Progenitor cell of endocrine pancreas (in vitro differentiated cells): Measurements from ENCODE around the gene CNIH3. TPM values are rescaled to one million over a fixed set of nuclear protein-coding genes. Genes with fewer than 3 reads are reported as not detected.

Source experiments
- DNase-seq: peaks from one replicate; pipeline ENCODE4 v3.0.0; 2021; ENCODE audit warnings: low spot score; ENCODE audit not compliant: unreplicated experiment
- H3K27ac Mint-ChIP-seq: 2 replicates; pipeline ENCODE4 v1.8.0; 2021; ENCODE audit warnings: mild to moderate bottlenecking, moderate library complexity, mixed read lengths
- H3K27me3 Mint-ChIP-seq: 2 replicates; pipeline ENCODE4 v1.8.0; 2021; ENCODE audit warnings: mixed read lengths
- H3K36me3 Mint-ChIP-seq: 2 replicates; pipeline ENCODE4 v1.8.0; 2022; ENCODE audit warnings: mixed read lengths; ENCODE audit not compliant: insufficient read depth
- H3K4me1 Mint-ChIP-seq: 2 replicates; pipeline ENCODE4 v1.8.0; 2021; ENCODE audit warnings: low read depth, mixed read lengths
- H3K4me3 Mint-ChIP-seq: 2 replicates; pipeline ENCODE4 v1.8.0; 2021; ENCODE audit warnings: low read depth, mild to moderate bottlenecking, moderate library complexity, mixed read lengths
- H3K9me3 Mint-ChIP-seq: 2 replicates; pipeline ENCODE4 v1.8.0; 2021; ENCODE audit warnings: low read depth, mixed read lengths
- total RNA-seq: library from RNA; stranded (reverse); gene quantifications from 2 replicates; pipeline ENCODE4 v1.2.1, GENCODE V29; 2021
- TF ChIP-seq, protein P1 (sequence below): fragments of 200-600 bp; sonication (generic); IDR thresholded peaks from one replicate; pipeline ENCODE4 v1.5.0; 2021; ENCODE audit warnings: antibody characterized with exemption, mild to moderate bottlenecking; ENCODE audit not compliant: unreplicated experiment

The CNIH3 gene
- total RNA-seq, 1 donor from 2014 or later, result 3.2 TPM

DNA sequence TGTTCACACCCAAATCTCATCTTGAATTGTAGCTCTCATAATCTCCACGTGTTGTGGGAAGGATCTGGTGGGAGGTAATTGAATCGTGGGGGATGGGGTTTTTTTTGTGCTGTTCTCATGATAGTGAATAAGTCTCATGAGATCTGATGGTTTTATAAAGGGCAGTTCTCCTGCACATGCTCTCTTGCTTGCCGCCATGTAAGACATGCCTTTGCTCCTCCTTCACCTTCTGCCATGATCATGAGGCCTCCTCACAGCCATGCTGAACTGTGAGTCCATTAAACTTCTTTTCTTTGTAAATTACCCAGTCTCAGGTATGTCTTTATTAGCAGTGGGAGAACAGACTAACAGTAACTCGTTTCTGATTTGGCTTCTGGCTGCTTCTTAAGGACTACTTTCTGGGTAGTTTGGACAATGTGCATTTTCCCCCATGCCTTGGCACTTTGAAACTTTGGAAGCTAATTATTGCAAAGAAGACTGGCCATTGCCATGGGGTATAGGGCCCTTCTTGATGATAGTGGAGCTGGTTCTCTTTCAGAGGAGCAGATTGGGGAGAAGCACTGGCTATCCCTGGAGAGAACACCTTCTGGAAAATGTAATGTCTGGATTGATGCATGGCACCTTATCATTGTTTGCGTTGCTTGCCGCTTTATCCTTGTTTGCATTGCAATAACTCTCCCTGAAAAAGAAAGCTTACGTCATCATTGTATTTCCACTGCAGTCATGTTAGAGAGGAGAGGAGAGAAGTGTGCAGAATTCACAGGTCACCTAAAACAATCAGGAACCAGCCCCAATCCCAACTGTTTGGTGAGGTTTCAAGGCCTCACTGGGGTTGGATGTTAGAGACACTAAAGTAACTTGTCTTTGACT, 5.9 kb downstream of the CNIH3 start:
- TF ChIP-seq, protein P1, sequence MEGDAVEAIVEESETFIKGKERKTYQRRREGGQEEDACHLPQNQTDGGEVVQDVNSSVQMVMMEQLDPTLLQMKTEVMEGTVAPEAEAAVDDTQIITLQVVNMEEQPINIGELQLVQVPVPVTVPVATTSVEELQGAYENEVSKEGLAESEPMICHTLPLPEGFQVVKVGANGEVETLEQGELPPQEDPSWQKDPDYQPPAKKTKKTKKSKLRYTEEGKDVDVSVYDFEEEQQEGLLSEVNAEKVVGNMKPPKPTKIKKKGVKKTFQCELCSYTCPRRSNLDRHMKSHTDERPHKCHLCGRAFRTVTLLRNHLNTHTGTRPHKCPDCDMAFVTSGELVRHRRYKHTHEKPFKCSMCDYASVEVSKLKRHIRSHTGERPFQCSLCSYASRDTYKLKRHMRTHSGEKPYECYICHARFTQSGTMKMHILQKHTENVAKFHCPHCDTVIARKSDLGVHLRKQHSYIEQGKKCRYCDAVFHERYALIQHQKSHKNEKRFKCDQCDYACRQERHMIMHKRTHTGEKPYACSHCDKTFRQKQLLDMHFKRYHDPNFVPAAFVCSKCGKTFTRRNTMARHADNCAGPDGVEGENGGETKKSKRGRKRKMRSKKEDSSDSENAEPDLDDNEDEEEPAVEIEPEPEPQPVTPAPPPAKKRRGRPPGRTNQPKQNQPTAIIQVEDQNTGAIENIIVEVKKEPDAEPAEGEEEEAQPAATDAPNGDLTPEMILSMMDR, result no peak
- Mint-ChIP-seq H3K4me1 (peaks cover 22% of the 10 kb centered on the region), H3K9me3 (peaks cover 7% of the 10 kb centered on the region), H3K4me3 (no peak overlapping the region), H3K27ac (no peak overlapping the region), H3K36me3 (peaks cover 3% of the 10 kb centered on the region), H3K27me3 (peaks cover 68% of the 10 kb centered on the region)
- no peak for DNase-seq

DNA sequence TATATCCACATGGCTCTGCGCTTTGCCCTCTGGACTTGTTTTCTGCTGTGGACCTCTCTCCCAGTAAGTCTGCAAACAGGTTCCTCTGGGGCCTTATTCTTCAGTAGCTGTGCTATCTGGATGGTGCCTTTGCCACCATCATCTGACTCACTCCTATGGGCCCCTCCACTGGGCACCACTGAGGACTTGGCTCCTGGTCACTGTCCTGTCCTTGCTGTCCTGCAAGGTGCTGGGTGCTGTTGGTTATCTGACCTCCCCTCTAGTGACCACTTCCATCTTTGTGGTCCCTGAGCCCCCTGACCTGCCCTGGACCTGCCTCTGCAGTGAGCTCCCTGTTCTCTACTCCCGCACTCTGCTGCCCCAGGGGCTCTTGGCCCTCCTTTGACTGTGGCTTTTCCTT, 6.7 kb downstream of the CNIH3 start:
- peaks cover 3% of the 10 kb centered on the region for H3K36me3 Mint-ChIP-seq
- TF ChIP-seq, protein P1, result no peak
- H3K9me3 Mint-ChIP-seq, result peaks cover 7% of the 10 kb centered on the region
- no peak overlapping the region for H3K27ac Mint-ChIP-seq
- peaks cover 23% of the 10 kb centered on the region for H3K4me1 Mint-ChIP-seq
- H3K27me3 Mint-ChIP-seq, result peaks cover 60% of the 10 kb centered on the region
- no peak overlapping the region for H3K4me3 Mint-ChIP-seq
- DNase-seq, result no peak

DNA sequence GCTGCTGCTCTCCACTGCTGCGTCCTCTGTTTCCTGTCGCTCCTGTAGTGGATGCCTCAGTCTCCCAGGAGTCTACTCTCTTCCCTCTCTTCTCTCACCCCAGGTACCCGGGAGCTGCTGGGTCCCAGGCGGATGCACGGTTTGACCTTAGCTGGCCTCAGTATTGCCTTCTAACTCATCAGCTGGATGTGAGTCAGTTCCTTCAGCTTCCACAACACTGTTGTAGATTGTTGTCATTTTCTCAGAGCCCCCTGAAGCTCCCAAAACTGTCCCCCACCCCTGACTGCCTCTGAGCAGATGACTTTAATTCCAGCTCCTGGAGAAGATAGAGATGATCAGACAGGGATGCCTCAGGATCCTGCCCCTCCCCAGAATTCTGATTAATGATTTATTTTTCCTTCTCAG, 7.2 kb downstream of the CNIH3 start:
- TF ChIP-seq, protein P1, result no peak
- peak overlapping the region; percentile 29 for H3K27ac Mint-ChIP-seq
- H3K4me3 Mint-ChIP-seq, result no peak overlapping the region
- H3K9me3 Mint-ChIP-seq, result peaks cover 7% of the 10 kb centered on the region
- peaks cover 58% of the 10 kb centered on the region for H3K27me3 Mint-ChIP-seq
- DNase-seq, result no peak
- peaks cover 28% of the 10 kb centered on the region for H3K4me1 Mint-ChIP-seq
- peaks cover 3% of the 10 kb centered on the region for H3K36me3 Mint-ChIP-seq

DNA sequence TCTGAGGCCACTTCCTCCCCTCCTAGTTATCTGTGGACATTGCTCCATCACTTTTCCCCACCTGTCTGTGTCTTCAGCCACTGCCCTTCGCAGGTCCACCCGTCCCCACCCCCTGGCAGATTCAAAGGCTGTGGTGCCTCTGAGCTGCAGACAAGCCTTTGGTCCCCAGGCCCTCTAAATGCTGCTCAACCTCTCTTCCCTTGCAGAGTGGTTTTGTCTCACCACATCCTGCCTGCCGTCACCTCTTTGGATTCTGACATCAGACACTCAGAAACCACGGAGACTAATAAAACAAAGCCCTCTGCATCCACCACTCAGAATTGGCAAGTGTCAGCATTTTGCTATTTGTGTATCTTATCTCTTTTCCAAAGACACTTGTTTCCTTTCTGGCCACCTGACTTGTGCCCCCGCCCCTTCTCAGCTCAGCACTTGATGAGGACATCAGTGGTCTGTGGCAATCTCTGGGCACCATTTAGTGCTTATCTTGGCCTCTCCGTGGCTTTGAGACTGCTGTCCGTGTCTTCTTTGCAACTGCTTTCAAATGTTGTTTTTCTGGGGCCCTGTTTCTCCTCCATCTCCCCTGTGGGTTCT, 7.7 kb downstream of the CNIH3 start:
- Mint-ChIP-seq H3K36me3 (peaks cover 3% of the 10 kb centered on the region), H3K4me3 (no peak overlapping the region), H3K9me3 (peaks cover 7% of the 10 kb centered on the region), H3K27ac (no peak overlapping the region), H3K27me3 (peaks cover 54% of the 10 kb centered on the region), H3K4me1 (peaks cover 28% of the 10 kb centered on the region)
- TF ChIP-seq, protein P1, result no peak
- DNase-seq, result no peak

DNA sequence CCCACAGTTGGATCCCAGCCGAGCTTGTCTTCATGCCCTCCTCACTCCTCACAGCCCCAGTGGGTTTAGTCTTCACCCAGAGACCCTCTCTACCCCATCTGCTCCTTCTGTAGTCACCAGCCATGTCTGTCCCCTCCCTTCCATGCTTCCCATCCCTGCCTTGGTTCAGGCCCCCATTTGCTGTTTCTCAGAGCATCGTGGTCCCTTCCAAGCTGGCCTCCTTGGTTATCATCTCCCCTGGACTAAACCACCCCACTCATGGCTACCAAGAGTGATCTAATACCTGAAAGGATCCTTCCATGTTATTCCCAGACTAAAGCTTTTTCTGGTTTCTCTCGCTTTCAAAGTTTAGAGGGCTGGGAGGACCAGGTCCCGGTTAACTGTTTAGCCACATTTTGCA, 8.3 kb downstream of the CNIH3 start:
- no peak for DNase-seq
- TF ChIP-seq, protein P1, result no peak
- peaks cover 3% of the 10 kb centered on the region for H3K36me3 Mint-ChIP-seq
- no peak overlapping the region for H3K4me3 Mint-ChIP-seq
- peaks cover 48% of the 10 kb centered on the region for H3K27me3 Mint-ChIP-seq
- H3K4me1 Mint-ChIP-seq, result peaks cover 28% of the 10 kb centered on the region
- H3K27ac Mint-ChIP-seq, result no peak overlapping the region
- peaks cover 7% of the 10 kb centered on the region for H3K9me3 Mint-ChIP-seq
